GM18951 (cell line): Measurements from ENCODE around the gene CLEC17A.
"Not testable (repeated sequence)": the region's sequence is repeated elsewhere in the genome, so short reads cannot be mapped to it uniquely, and the experiment has no call there.

Experiments used
- POLR2A ChIP-seq: IDR thresholded peaks from 4 replicates; pipeline ENCODE4 v1.6.1; 2011; ENCODE audit warnings: mild to moderate bottlenecking; ENCODE audit not compliant: insufficient read length, insufficient read depth; ENCODE audit errors: extremely low read depth
- in situ Hi-C: fragments of 300-500 bp; cut with MboI; formaldehyde crosslinking; loops from one replicate; pipeline ENCODE4 v1.12.0; 2022; ENCODE audit warnings: low sequenced_read_pairs, mixed read lengths, inconsistent platforms; ENCODE audit not compliant: unreplicated experiment

CLEC17A gene

DNA sequence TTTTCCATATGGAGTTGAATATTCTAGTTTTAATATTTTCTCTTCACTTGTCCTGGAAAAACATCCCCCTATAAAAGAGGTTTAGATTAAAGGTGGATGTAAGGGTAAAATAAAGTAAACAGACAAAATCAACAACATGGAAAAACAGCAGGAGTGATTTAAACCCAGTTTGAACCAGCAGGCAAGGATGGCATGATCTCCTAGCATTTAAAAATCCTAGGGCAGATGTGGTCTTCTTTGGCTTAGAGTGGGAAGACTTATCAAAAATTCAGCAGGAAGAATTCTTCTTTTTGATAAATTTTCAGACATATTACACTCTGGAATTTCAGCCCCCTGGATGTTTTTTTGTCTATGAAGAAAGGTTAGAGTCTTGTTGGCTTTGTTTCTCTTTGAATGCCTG lies 36.5 kb downstream of the CLEC17A start:
- TF ChIP-seq POLR2A: no peak
- in situ Hi-C loops: no loop called here

DNA sequence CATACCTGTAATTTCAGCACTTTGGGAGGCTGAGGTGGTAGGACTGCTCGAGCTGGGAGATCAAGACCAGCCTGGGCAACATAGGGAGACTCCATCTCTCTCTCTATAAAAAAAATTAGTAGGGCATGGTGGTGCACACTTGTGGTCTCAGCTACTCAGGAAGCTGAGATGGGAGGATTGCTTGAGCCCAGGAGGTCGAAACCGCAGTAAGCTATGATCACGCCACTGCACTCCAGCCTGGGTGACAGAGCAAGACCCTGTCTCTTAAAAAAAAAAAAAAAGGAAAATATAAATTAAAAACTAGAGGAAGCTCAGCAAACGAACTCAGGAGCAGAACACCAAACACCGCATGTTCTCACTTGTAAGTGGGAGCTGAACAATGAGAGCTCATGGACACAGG lies 41.6 kb downstream of the CLEC17A start:
- in situ Hi-C loops: not testable (repeated sequence)

DNA sequence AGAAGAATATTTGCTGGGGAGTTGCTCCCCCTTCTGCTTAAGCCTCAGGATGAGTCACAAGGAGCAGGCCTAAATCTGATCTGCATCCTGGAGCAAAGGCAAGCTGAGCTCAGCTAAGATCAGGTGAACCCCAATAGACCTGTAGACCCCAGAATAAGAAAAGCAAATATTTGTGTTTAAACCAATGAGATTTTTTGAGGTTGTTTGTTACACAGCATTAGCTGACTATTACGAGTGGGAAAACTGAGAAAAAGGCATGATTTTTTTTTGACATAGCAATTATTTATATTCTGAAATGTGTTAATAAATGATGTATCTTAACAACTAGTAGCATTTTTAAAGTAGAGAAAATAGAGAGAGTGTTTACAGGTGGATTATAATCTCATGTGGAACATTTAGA lies 46.7 kb downstream of the CLEC17A start:
- in situ Hi-C loops: no loop called here
- TF ChIP-seq POLR2A: no peak

- in situ Hi-C loops: no loop called here
- TF ChIP-seq POLR2A: no peak
Measured at GRCh38 chr19:14632286-14632685, 49.4 kb downstream of the CLEC17A start.

GRCh38 chr19:14639536-14640277 lies 56.8 kb downstream of the CLEC17A start:
- in situ Hi-C loops: no loop called here
- no peak for TF ChIP-seq POLR2A

DNA sequence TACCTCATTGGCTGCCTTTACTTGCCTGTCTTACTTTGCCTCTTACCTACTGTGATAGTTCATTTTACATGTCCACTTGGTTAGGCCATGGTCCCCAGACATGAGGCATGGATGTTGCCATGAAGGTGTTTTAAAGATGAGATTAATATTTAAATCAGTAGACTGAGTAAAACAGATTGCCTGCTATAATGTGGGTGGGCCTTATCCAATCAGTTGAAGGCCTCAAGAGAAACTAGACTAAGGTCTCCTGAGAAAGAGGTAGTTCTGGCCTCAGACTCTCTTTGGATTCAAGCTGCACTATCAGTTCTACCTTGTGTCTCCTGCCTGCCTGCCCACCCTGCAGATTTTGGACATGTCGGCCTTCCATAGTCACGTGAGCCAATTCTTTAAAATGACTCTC lies 65.6 kb downstream of the CLEC17A start:
- no peak for TF ChIP-seq POLR2A
- in situ Hi-C loops: no loop called here

DNA sequence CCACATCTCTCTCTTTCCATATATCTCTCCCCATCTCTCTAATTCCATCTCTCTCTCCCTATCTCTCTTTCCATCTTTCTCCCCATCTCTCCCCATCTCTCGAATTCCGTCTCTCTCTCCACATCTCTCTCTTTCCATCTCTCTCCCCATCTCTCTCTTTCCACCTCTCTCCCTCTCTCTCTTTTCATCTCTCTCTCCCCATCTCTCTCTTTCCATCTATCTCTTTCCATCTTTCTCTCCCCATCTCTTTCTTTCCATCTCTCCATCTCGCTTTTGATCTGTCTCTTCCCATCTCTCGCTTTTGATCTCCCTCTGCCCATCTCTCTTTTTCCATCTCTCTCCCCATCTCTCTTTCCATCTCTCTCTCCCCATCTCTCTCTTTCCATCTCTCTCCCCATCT lies 66.1 kb downstream of the CLEC17A start:
- in situ Hi-C loops: no loop called here
- no peak for TF ChIP-seq POLR2A

GRCh38 chr19:14650161-14650560 lies 67.3 kb downstream of the CLEC17A start:
- in situ Hi-C loops: no loop called here
- TF ChIP-seq POLR2A: no peak

GRCh38 chr19:14654786-14655560 lies 72.1 kb downstream of the CLEC17A start:
- in situ Hi-C loops: no loop called here
- TF ChIP-seq POLR2A: no peak

DNA sequence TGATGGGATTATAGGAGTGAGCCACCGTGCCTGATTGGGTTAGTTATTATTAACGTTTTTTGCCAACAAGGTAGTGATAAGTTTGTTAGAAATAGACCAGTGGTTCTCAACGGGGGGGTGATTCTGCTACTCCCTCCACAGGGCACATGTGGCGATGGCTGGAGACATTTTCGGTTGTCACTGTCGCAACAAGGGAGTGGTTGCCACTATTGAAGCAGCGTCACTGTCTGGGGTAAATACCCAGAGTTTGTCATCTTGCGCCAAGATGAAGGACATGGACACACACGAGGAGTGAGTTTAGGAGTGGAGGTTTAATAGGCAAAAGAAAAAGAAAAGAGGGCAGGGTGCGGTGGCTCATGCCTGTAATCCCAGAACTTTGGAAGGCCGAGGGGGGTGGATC lies 72.8 kb downstream of the CLEC17A start:
- in situ Hi-C loops: no loop called here
- no peak for TF ChIP-seq POLR2A

GRCh38 chr19:14659874-14660489 lies 77.1 kb downstream of the CLEC17A start:
- TF ChIP-seq POLR2A: no peak
- in situ Hi-C loops: no loop called here

- in situ Hi-C loops: no loop called here
- no peak for TF ChIP-seq POLR2A
Measured at GRCh38 chr19:14661372-14661924, 78.6 kb downstream of the CLEC17A start.
